EH (cell line): ENCODE measurements around the gene LIPT1.
"Not testable (repeated sequence)": the region's sequence is repeated elsewhere in the genome, so short reads cannot be mapped to it uniquely, and the experiment has no call there.

Source experiments
- DNase-seq: peaks from one replicate; pipeline ENCODE4 v3.0.0-alpha.2; 2015; ENCODE audit warnings: low read depth

The LIPT1 gene

DNA sequence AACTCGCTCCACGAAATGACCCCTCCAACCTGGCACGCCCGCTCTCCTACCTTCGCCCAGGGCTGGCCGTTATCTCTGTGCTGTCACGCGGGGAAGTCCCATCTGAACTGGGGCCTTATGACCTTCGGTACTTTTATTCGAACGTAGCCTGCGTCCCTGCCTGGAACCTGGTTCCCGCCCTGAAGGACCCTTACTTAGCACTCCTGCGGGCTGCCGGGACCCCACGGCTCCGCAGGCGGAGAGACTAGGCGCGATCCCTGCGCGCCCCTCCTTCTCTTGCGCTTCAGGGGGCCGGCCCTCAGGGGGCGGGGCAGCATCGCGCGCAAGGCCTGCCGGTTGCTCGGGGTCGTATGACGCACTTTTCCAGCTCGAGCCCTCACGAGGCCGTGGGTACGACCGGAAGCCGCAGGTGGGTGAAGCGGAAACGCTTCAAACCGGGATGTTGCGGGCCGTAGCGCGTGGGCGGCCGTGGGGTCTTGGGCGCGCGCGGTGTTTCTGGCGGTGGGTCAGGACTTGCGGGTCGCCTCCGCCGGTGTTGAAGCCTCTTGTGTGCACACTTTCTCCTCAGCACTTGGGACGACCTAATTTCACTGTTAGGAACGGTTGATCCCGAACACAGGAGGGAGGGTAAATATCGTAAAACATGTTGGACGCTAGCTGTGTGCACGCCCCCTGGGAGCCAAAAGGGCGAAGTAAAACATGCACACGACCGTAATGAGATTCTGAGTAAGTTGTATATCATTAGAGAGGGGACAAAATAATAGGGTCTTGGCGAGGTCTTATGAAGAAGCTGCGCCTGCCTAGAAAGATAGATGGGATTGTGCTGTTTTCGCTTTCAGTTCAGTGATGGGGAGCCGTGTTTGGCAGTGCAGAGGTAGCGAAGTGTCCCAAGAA lies at the start of gene LIPT1, which contains the start of gene TSGA10:
LIPT1 (plus strand) TSS at position 325 of the 894 bp plus-strand sequence. CDS start 6,991 bp downstream, outside the sequence.
TSGA10 (minus strand) TSS at position 300 of the 894 bp plus-strand sequence. CDS start 45,503 bp downstream, outside the sequence.
- peak; percentile 88 for DNase-seq

DNA sequence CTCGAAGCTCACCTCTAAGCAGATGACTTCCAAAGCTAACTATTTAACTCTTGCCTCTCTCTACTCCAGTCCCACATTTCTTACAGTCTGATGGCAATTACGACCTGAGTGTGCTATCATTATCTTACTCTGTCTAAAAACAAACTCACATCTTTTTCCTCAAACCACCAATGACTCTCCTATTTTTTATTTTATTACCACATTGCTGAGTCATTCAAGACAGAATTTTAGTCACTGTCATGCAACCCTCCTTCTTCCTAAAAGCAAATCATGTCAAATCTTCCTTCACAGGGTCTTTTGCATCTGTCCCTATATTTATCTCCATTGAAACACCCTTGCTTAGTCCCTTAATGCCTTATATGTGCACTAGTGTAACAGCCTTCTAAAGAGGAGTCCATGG lies 47.9 kb upstream of the LIPT1 start:
- DNase-seq: peak; percentile 9

DNA sequence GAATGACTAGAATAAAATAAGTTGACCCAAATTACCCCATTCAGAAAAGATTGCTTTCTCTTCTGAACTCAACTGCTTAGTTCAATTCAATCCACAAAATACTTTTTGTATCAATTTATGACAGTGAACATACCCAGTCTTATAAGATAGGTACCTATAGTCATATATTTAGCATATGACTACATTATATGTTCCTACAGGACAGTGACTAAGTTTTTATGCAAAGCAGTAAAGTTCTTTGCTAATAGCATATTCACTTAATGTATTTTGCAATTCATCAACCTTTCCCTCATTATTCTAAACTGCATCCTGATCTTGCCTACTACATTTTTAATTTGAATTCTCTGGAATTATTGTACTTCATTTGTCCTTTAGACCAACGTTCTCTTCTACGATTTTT lies 43.5 kb upstream of the LIPT1 start:
- DNase-seq: no peak

DNA sequence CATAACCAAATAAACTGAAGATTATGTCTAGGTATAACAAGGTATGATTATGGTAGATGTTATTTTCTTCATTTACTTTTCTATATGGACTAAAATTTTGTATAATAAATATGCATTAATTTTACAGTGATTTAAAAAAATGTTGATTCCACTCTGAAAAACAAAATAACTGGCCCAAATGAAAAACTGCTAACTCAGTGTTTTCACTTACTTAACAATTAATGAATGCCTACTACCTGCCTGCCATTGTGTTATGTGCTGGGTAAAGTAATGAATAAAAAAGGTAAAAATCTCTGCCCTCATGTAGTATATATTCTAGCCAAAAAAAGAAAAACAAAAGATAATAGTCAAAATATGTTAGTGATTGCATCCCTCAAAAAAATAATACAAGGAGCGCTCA lies 42.8 kb upstream of the LIPT1 start:
- DNase-seq: no peak

DNA sequence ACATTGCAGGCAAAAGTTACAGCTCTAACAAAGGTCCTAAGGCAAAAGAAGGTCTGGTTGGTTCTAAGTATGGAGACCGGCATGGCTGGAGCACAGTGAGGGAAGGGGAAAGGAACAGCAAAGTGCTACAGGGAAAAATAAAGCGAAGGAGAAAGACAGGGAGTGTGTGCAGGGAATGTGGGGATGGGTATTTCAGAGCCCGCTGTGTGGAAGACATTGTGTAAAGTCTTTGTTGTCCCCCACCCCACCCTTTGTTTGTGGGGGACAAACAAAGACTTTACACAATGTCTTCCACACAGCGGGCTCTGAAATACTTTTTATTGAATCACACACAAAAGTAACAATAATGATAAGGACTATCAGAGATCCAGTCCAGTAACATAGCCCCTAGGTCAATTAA lies 42.1 kb upstream of the LIPT1 start:
- no peak for DNase-seq

DNA sequence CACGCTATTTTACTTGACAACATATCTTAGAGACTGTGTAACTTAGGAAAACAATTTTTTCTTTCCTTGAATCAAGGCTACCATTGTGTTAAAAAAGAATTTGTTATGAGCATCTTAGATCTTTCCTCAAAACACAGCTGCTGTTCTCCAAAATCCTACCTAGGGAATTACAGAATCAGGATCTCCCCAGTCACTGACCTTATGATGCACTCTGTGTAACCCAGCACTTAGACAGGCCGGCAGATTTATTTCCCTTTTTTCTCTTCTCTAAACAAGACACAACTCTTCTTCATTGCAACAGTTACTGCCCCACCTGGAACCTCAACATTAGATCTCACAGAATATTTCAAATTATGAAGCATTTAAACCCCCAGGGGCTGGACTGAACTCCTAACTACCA lies 26.8 kb upstream of the LIPT1 start:
- no peak for DNase-seq

DNA sequence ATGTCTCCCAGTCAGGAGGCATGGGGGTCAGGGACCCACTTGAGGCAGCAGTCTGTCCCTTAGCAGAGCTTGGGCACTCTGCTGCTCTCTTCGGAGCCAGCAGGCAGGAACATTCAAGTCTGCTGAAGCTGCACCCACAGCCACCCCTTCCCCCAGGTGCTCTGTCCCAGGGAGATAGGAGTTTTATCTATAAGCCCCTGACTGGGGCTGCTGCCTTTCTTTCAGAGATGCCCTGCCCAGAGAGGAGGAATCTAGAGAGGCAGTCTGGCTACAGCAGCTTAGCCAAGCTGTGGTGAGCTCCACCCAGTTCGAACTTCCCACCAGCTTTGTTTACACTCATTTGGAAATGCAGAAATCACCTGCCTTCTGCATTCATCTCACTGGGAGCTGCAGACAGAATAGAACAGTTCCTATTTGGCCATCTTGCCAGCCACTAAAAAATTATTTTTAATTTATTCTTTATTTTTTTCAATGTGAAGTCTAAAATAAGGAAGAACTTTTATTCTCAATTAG lies 19.7 kb upstream of the LIPT1 start:
- DNase-seq: not testable (repeated sequence)

DNA sequence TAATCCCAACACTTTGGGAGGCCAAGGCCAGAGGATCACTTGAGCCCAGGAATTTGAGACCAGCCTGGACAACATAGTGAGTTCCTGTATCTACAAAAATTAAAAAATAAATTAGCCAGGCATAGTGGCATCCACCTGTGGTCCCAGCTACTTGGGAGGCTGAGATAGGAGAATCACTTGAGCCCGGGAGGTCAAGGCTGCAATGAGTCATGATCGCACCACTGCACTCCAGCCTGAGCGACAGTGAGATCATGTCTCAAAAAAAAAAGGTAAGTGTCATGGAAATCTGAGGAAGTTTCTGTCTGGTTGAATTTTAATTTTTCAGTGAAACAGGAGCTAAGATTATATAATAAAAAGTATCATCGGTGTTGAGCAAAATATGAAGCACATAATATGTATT lies 15.8 kb upstream of the LIPT1 start:
- DNase-seq: no peak

DNA sequence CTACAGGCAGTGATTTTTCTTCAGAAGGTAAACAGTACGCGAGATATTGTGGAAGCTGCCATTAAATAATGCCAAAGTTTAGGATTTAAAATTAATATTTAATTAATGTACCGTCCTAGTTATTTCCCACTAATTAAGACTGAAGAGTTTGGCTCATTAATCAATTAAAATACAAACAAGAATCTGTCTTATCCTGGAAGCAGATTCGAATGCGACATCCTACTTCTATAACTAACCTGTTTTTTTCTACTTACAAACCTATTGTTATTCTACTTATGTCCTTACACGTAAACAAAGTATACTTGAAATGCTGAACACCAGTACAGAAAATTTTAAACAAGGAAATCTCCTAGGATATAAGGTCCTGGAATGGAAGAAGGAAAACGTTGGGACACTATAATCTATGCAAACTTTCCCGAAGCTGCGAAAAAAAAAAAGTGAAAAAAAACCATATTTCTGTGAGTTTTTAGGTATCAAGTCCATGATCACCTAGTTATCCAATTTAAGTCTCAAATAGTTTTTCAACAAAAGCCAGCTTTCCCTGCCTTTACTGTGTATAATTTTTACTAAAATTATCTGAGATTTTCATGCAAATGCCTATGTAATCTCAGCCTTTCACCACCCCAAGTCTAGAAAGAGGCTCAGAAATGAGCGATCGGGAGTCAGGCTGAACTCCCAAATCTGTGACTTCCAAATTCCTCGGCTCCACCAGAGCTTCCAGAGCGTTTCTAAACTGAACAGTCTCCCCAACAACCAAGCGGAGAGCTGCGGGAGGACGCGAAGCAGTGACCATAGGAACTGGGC lies 14.5 kb upstream of the LIPT1 start:
- no peak for DNase-seq

DNA sequence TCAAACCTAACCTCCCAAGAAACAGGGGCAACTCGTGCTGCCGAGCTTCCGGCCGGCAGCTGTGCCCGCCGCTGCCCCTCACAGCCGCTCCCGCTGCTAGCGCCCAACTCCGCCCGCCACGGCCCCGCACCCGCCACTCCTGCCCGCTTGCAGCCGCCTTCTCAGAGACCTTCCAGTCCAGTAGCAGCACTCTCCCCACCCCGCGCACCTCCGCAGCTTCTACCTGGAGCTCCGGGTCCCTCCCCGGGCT lies 14.0 kb upstream of the LIPT1 start:
- peak; percentile 43 for DNase-seq

DNA sequence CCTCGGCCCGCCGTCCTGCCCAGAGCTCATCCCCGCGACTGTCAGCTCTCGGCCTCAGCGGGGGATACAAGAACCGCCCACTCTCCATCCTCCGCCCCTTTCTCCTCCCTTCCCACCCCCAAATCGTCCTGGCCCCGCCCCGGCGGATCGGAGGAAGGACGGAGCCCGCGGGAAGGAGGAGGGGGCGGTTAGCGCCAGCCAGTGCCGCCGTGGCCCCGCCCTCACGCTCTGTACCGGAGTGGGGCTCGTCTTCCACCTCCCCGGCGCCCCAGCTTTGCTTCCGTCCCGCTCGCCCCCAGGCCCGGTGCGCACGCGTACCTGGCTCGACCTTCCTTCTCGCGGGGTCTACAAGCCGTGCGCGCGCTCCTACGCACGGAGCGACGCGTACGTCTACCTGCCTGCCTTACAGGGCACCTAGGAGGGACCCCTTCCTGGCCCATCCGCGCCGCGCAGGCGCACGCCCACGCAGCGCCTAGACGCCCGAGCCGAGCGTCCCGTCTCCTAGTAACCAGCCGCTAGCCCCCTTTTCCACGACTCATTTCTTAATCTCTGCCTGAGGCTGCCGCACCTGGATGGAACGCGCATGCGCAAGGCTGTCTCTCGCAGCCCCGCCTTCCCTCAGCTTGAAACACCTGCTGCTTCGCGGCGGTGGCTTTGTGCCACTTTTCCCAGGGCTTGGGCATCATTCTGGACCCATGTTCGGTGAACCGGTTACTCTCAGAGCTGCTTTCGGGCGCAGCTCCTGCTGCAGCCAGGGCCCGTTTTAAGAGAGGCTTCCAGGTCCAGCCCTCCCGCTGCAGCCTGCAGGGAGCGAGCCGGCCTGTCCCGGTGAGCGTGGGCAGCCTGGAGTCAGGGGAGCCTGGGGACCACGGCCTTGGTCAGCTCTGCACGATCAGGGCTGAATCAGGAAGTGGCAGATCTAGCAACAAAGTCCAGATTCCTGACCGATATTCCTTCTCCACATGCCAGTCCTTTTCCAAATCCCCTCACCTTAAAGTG lies 13.4 kb upstream of the LIPT1 start, which contains the start of gene C2orf15:
C2orf15 (plus strand) TSS at position 598 of the 999 bp plus-strand sequence. CDS start 8,852 bp downstream, outside the sequence.
- DNase-seq: peak; percentile 85

DNA sequence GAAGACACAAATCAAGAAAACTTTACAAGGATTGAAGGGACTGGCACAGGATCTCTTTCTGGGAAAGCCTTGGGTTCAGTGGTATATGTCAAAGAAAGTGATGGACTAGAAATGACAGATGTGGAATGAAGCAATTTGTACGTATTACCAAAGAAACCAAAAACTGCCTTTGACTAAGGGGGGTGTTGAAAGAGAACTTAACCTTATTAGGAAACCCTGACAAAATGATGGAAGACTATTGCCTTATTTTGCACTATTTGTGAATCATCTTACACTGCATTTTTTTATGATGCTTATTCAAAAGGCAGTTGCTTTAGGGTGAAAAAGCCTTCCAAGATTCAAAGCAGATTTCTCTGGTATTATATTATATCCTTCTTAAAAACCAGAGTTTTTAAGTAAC lies 4.1 kb upstream of the LIPT1 start:
- DNase-seq: peak; percentile 7

DNA sequence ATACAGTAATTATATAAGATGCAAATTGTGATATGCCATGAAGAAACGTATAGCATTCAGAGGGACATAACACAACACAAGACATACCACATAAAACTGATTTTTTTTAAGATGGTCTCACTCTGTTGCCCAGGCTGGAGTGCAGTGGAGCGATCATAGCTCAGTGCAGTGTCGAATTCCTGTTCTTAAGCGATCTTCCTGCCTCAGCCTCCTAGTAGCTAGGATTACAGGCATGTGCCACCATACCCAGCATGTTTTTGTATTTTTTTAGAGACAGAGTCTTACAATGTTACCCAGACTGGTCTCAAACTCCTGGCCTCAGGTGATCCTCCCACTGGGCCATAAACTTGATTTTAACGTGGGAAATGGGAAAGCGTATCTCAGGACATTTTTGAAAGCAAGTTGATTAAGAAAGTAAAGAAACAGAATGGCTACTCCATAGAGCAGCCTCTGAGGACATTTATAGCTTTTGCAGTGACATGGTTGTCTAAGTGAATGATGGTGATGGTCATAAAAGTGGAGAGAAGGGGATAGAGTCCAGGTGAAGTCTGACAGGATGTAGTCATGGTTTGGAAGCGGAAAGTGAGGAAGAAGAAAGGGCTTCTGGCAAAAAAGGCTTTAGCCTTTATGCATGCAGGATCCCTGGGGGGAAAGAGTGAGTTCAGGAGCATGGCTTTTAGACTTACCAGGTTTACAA lies 2.4 kb upstream of the LIPT1 start:
- no peak for DNase-seq

DNA sequence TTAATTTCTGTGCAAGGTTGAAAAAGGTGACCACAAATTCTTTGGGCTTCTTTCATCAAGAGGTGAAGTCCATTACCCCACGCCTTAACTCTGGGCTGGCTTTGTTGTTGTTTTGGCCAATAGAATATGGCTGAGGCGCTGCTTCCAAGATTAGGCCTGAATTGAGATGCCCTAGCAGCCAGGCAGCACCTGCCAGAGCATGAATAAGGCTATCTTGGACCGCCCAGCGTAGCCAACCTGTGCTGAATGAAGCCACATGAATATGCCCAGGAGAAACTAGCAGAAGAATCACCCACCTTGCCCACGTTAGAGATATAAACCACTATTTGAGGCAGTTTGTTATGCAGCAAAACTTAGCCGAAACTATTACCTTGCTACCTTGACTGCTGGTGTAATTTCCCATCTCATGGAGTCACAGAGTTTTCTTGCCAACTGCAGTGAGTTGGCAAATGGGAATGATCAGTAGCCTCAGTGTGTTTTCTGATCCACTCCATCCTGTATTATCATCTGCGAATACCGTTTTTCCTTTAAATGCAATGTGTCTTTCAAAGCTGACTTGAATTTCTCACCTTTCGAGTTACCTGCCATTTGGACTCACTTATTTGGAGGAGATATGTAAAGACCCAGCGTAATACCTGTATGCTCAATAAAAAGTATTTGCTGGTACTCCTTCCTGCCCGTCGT lies 704 bp upstream of the LIPT1 start:
- no peak for DNase-seq

DNA sequence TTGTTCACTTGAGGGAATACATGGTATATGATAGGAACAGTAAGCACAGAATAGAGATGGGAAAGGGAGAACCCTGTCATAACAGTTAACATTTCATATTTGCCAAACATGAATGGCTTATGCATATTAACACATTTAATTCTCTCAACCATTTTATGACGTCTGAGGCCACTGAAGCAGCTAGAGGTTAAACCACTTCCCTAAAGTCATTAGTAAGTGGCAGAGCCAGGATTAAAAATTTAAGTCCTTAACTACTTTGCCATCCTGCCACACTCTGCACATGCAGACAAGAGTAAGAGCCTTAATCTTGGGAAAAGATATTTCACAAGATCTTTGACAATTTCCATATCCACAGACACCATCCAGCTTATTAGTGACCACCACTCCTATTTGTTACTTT lies 2.1 kb downstream of the LIPT1 start:
- DNase-seq: no peak

DNA sequence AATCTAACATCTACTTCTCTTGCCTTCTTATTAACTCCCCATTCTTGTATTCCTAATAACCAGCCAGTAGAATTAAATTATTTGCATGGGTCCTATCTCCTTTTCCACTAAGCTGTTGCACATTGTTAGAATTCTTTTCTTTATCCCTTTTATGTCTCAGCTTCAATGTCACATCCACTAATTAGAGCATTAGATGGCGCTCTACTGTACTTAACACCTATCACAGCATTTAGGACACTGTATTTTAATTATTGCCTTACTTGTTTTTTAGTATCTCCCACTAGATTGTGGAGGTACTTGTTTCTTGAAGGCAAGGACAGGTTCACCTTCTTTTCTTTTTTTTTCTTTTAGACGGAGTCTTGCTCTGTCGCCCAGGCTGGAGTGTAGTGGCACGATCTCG lies 3.8 kb downstream of the LIPT1 start:
- DNase-seq: no peak

DNA sequence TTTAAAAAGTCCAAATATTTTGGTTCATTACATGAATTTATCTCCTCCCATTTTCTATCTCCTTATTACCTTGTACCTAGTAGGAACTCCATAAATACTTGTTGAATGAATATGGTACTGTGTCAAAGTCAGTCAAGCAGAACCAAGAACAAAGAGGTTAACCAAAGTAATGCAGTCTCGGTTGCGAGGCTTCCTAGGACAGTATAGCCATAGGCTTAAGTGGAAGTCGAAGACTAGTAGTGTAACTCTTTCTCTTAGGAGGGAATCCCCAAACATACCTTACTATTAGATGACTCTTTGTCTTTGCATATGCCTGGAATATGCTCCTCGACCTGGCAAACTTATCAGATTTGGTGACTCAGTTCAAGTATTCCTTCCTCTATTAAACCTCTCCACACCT lies 4.8 kb downstream of the LIPT1 start:
- no peak for DNase-seq

DNA sequence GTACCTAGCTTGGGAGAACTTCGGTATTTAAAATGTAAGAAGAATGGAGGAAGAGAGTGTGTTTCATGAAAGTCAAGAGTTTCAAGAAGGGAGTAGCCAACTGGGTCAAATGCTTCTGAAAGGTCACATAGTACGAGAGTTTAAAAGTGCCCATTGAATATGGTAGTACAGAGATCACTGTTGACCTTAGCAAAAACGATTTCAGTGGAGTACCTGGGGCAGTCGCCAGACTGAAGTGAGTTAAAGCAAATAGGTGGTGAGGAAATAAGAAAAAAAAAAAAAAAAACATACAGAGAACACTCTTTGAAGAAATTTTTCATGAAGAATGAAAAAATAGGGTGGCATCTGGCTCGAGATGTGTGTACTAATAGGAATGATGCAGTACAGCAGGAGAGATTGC lies 11.5 kb downstream of the LIPT1 start:
- DNase-seq: no peak

DNA sequence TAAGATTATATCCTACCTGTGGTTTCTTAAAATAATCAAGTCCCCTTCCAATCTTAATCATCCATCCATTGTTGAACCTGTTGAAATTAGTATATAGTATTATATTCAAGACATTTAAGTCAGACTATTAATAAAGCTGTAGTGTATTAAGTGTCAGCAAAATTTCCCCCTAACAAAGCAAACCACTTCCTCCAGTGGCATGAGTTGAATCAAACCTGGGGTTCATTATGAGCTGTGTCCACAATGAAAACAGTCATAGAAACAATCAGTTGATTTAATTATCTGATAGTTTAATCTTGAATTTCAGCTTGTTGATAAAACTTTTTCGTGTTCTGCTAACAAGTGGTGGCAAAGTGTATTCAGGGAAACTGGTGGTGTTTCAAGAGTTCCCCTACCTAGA lies 14.8 kb downstream of the LIPT1 start:
- no peak for DNase-seq

DNA sequence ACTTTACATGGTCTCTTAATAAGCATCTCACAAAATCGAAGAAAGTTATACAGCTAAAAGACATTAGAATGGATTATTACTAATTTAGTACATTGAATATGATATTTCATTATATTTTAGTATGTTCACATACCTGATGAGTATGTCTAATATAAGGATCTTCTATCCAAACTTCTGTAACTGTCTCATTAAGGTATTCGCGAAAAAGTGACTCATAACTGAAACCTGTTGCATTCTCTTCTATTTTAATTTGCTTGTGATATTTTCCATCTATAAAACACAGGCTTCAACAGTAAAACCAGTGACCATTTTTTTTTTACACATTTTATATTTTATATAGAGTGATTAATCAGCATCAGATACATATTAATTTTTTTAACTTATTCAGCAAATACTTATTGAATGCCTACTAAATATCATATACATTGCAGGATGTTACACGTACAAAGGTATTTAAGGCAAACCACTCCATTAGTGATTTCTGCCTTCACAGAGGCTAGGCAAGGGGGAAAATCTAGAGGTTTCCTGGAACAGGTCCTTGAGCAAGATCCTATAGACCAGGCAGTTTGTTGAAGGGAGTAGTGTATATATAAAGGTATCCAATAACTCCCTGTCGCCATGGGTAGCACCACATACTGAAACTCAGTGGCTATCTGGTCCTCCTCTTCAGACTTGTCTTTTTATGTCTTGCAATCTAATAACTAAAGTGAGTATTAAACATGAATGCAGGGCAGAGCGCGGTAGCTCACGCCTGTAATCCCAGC lies 16.8 kb downstream of the LIPT1 start:
- no peak for DNase-seq
